ENCODE results near the gene ATRAID.

GRCh38 chr2:27162151-27163121 lies 49.4 kb upstream of the ATRAID start:
- TF ChIP-seq CTCF (IDR thresholded peaks at IDR 0.05; ENCODE audit: low read length), result no peak
- no peak for TF ChIP-seq EZH2 (IDR thresholded peaks at IDR 0.05; ENCODE audit: borderline replicate concordance, low read length)
